ENCODE results near the gene CASKIN2. TPM values are rescaled to one million over a fixed set of nuclear protein-coding genes. Genes with fewer than 3 reads are reported as not detected.

CASKIN2 gene
- polyA plus RNA-seq, 3 donors: 0.33 TPM; not detected in 2

DNA sequence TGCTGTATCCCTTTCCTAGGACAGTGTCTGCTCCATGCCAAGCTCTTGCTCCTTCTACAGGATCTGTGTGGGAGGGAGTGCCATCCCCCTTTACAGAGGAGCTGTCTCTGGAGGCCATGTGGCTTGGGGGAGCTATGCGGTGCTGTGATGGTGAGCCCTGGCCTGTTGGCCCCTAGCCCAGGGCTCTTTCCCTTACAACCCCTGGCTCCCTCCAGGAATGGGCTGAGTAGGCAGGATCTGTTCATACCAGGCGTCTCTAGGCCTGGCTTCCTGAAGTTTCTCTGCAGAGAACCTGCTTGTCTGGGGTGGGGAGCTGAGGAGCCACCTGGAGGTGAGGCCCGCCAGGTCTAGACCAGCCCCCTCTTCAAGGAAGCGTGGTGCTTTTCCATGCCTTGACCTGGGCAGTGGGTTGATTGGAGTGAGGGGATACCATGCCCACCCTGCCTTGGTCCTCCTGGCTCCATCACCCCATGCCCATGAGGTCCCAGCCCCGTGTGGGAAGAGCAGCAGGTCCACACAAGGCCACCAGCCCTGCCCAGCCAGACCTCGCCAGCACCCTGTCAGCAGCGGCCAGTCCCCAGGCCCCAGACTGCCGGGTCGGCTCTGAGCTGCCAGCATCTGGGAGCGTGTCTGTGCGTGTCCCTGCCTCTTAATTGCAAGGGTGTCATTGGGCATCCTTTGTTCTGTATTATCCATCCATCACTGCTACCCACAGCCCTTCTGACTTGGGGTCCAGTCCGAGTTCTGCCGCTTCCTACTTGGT is 24.8 kb upstream of the CASKIN2 start:
- Mint-ChIP-seq H3K4me1 (peaks cover 6% of the 10 kb centered on the region), H3K9me3 (peaks cover 0 to 2% (median 0%) of the 10 kb centered on the region in 7 donors), H3K27me3 (ENCODE audit: low read depth in 3 of 3) (peaks cover under 1 to 11% (median 4%) of the 10 kb centered on the region in 3 donors), H3K36me3 (no peaks in the 10 kb centered on the region), H3K4me3 (no peak overlapping the region), H3K27ac (no peak overlapping the region)
- Histone ChIP-seq H3K27ac (ENCODE audit: low read depth in 1 of 2, low read length in 2 of 2) (no peak overlapping the region), H3K27me3 (ENCODE audit: control insufficient read depth in 2 of 2, insufficient read depth in 2 of 2, low read length in 2 of 2) (no peaks in the 10 kb centered on the region), H3K4me1 (ENCODE audit: control insufficient read depth in 1 of 2, insufficient read depth in 2 of 2, low read length in 2 of 2) (peaks cover 0 to 5% of the 10 kb centered on the region in 2 donors), H4K20me1 (ENCODE audit: insufficient read depth, low read length) (no peaks in the 10 kb centered on the region), H3K36me3 (replicated peaks in 1 of 2; ENCODE audit: control insufficient read depth in 1 of 2, insufficient read depth in 2 of 2, low read length in 2 of 2) (no peaks in the 10 kb centered on the region), H3K4me2 (replicated peaks; ENCODE audit: extremely low read depth, low read length, poor library complexity, severe bottlenecking) (no peak overlapping the region), H3K79me2 (ENCODE audit: insufficient read depth, low read length) (no peaks in the 10 kb centered on the region), H3K9ac (ENCODE audit: insufficient read depth, low read length, poor library complexity, severe bottlenecking) (no peak overlapping the region), H3K4me3 (replicated peaks in 1 of 3; ENCODE audit: low read depth in 2 of 3, low read length in 3 of 3) (no peak overlapping the region), H2AFZ (ENCODE audit: insufficient read depth, low read depth, low read length, poor library complexity, severe bottlenecking) (no peak overlapping the region), H3K9me3 (replicated peaks in 1 of 2; ENCODE audit: control insufficient read depth in 1 of 2, insufficient read depth in 1 of 2, low read length in 2 of 2) (no peaks in the 10 kb centered on the region)
- TF ChIP-seq, protein P1, sequence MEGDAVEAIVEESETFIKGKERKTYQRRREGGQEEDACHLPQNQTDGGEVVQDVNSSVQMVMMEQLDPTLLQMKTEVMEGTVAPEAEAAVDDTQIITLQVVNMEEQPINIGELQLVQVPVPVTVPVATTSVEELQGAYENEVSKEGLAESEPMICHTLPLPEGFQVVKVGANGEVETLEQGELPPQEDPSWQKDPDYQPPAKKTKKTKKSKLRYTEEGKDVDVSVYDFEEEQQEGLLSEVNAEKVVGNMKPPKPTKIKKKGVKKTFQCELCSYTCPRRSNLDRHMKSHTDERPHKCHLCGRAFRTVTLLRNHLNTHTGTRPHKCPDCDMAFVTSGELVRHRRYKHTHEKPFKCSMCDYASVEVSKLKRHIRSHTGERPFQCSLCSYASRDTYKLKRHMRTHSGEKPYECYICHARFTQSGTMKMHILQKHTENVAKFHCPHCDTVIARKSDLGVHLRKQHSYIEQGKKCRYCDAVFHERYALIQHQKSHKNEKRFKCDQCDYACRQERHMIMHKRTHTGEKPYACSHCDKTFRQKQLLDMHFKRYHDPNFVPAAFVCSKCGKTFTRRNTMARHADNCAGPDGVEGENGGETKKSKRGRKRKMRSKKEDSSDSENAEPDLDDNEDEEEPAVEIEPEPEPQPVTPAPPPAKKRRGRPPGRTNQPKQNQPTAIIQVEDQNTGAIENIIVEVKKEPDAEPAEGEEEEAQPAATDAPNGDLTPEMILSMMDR (IDR thresholded peaks at IDR 0.05): no peak
- 92% methylated on average over 7 of the region's 13 CpGs for WGBS (ENCODE audit: insufficient coverage)
- no peak for DNase-seq
- intact Hi-C loops (cut with micrococcal nuclease): no loop called here

DNA sequence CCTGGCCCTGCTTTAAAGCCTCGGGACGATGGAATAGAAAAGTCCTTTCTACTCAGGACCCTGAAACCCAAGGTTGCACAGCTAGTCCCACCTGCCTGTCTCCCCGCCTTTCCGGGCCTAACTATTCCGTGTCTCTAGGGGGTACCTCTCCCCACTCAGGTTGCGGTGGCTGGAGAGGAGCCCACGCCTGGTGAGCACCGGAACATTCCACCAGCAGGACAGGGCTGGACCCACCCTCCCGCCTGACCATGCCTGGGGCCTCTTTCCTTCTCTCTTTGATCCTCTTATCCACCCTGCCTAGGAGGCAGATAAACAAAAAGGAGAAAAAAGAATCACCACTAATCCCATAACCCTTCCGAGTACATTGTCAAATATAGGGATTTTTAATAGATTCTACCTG is 21.0 kb upstream of the CASKIN2 start:
- Histone ChIP-seq H2AFZ (ENCODE audit: insufficient read depth, low read depth, low read length, poor library complexity, severe bottlenecking) (no peak overlapping the region), H3K79me2 (ENCODE audit: insufficient read depth, low read length) (no peaks in the 10 kb centered on the region), H3K27ac (ENCODE audit: low read depth in 1 of 2, low read length in 2 of 2) (no peak overlapping the region), H3K4me1 (ENCODE audit: control insufficient read depth in 1 of 2, insufficient read depth in 2 of 2, low read length in 2 of 2) (peaks cover 0 to 5% of the 10 kb centered on the region in 2 donors), H3K27me3 (ENCODE audit: control insufficient read depth in 2 of 2, insufficient read depth in 2 of 2, low read length in 2 of 2) (no peaks in the 10 kb centered on the region), H3K9me3 (replicated peaks in 1 of 2; ENCODE audit: control insufficient read depth in 1 of 2, insufficient read depth in 1 of 2, low read length in 2 of 2) (no peaks in the 10 kb centered on the region), H3K4me2 (replicated peaks; ENCODE audit: extremely low read depth, low read length, poor library complexity, severe bottlenecking) (no peak overlapping the region), H4K20me1 (ENCODE audit: insufficient read depth, low read length) (no peaks in the 10 kb centered on the region), H3K36me3 (replicated peaks in 1 of 2; ENCODE audit: control insufficient read depth in 1 of 2, insufficient read depth in 2 of 2, low read length in 2 of 2) (no peaks in the 10 kb centered on the region), H3K9ac (ENCODE audit: insufficient read depth, low read length, poor library complexity, severe bottlenecking) (no peak overlapping the region), H3K4me3 (replicated peaks in 1 of 3; ENCODE audit: low read depth in 2 of 3, low read length in 3 of 3) (no peak overlapping the region)
- Mint-ChIP-seq H3K4me1 (peaks cover 11% of the 10 kb centered on the region), H3K27me3 (ENCODE audit: low read depth in 3 of 3) (peaks cover 1 to 14% (median 5%) of the 10 kb centered on the region in 3 donors), H3K9me3 (no peaks in the 10 kb centered on the region), H3K27ac (no peak overlapping the region), H3K36me3 (no peaks in the 10 kb centered on the region), H3K4me3 (no peak overlapping the region)
- TF ChIP-seq, protein P1 (IDR thresholded peaks at IDR 0.05): no peak
- intact Hi-C loops (cut with micrococcal nuclease): no loop called here
- no peak for DNase-seq
- 80% methylated on average over 5 of the region's 10 CpGs for WGBS (ENCODE audit: insufficient coverage)

Measured in CD14-positive monocyte (primary cell).